ENCODE measurements around the gene SUFU. TPM values are rescaled to one million over a fixed set of nuclear protein-coding genes. Genes with fewer than 3 reads are reported as not detected.

The SUFU gene
- total and polyA plus RNA-seq, 2 of the 13 experiments (the other 11 are each of a cell fraction or from before 2014, with no cell fraction given), result 2.9 to 5.5 TPM

- Histone ChIP-seq H2AFZ (ENCODE audit: low read length) (no peak overlapping the region), H3K36me3 (replicated peaks in 1 of 2; ENCODE audit: control insufficient read depth in 1 of 2, insufficient read depth in 2 of 2, low read length in 2 of 2) (peaks cover 2 to 10% of the 10 kb centered on the region in 2 experiments; a peak in 3 of 5 replicates), H3K27ac (ENCODE audit: extremely low read length, insufficient read depth, low read length) (no peak overlapping the region), H3K4me1 (ENCODE audit: insufficient read depth, low read length) (no peaks in the 10 kb centered on the region), H3K4me3 (replicated peaks in 1 of 3; ENCODE audit: insufficient read depth in 1 of 3, low read depth in 2 of 3, low read length in 3 of 3) (no peak overlapping the region), H3K79me2 (ENCODE audit: insufficient read depth, low read length) (no peaks in the 10 kb centered on the region), H3K9me3 (ENCODE audit: low read length) (no peaks in the 10 kb centered on the region), H3K9ac (ENCODE audit: insufficient read depth, low read depth, low read length) (no peak overlapping the region), H4K20me1 (ENCODE audit: insufficient read depth, low read length) (no peaks in the 10 kb centered on the region), H3K27me3 (ENCODE audit: control insufficient read depth in 1 of 2, insufficient read depth in 2 of 2, low read length in 2 of 2) (no peaks in the 10 kb centered on the region), H3K4me2 (ENCODE audit: low read depth, low read length) (no peak overlapping the region)
- TF ChIP-seq SMAD3 (CRISPR knock-in tag; IDR thresholded peaks at IDR 0.05), result no peak
- TF ChIP-seq KDM1A (CRISPR knock-in tag; IDR thresholded peaks at IDR 0.05), result no peak
- TF ChIP-seq MED1 (CRISPR knock-in tag; IDR thresholded peaks at IDR 0.05), result no peak
- TF ChIP-seq ARNT (IDR thresholded peaks at IDR 0.05), result no peak
- no peak for TF ChIP-seq SRSF9 (IDR thresholded peaks at IDR 0.05; ENCODE audit: borderline replicate concordance, insufficient read depth, low read depth, low read length, poor library complexity, severe bottlenecking)
- TF ChIP-seq ZNF639 (CRISPR knock-in tag; conservative IDR thresholded peaks at IDR 0.05), result no peak
- TF ChIP-seq ISL2 (CRISPR knock-in tag; IDR thresholded peaks at IDR 0.05), result no peak
- TF ChIP-seq TSC22D2 (CRISPR knock-in tag; IDR thresholded peaks at IDR 0.05; ENCODE audit: borderline replicate concordance), result no peak
- no peak for TF ChIP-seq ZNF260 (CRISPR knock-in tag; IDR thresholded peaks at IDR 0.05; ENCODE audit: borderline replicate concordance, low read depth)
- TF ChIP-seq ZMYM2 (CRISPR knock-in tag; IDR thresholded peaks at IDR 0.05), result no peak
- in situ Hi-C loops (cut with HindIII; ENCODE audit: extremely low pct_ligation_motif_present, low pct_unique_long_range_greater_than_20kb) (no loop called here), intact Hi-C loops (cut with micrococcal nuclease; ENCODE audit: unreplicated experiment) (no loop called here)
- ATAC-seq, result no peak
- no TSS peak for BruUV-seq (replicated peaks)
- FAIRE-seq, result no peak
- ChIA-PET CTCF (ENCODE audit: low intra/inter-chr PET ratio, low total read pairs) (no interaction called here), POLR2A (no interaction called here)
- WGBS (ENCODE audit: low lambda C conversion rate), result no CpG with 5 or more reads among the region's 1 CpG
- DNase-seq (ENCODE audit: low spot score), result no peak
Measured at GRCh38 chr10:102549549-102549948, 45.8 kb downstream of the SUFU start.

Measured in HepG2 (cell line).